Right lobe of liver (tissue), 4 donors: ENCODE results near the gene KCNJ2.

Experiments
- POLR2A ChIP-seq: fragments of 450-650 bp; IDR thresholded peaks from one replicate; pipeline ENCODE4 v1.6.1; 2017; ENCODE audit warnings: antibody characterized with exemption, mild to moderate bottlenecking
- TF ChIP-seq, protein P1 (sequence below), 4 donors: fragments of 200-600 bp in 3 of 4; fragments of 450-650 bp in 1 of 4; IDR thresholded peaks; one replicate each; pipeline versions ENCODE4 v1.5.1 to v1.8.0; 2016 to 2022; ENCODE audit warnings: antibody characterized with exemption in 4 of 4, mild to moderate bottlenecking in 2 of 4
- donor health status: DM: no; HTN: no; CAD: no.
- donor health status: DM: no; HTN: no; CAD: no.
- donor health status: DM: no; HTN: yes; CAD: no.

DNA sequence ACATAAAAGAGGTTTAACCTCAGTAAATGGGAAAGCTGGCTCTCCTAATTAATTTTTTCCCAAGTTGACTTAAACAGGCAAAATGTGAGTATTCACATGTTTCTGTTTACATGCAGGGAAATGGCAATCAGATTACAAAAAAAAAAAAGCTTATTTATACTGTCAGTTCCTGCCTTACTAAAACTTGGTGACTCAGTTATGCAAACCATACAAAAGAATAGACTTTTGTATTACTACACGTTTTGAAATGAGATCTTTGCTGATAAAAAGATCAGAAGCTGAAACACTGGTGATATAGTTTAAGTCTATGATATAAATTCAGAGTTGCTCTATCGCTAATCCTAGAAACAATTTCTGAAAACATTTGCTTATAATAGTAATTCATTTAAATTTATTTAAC lies 9.4 kb upstream of the KCNJ2 start:
- TF ChIP-seq, protein P1, sequence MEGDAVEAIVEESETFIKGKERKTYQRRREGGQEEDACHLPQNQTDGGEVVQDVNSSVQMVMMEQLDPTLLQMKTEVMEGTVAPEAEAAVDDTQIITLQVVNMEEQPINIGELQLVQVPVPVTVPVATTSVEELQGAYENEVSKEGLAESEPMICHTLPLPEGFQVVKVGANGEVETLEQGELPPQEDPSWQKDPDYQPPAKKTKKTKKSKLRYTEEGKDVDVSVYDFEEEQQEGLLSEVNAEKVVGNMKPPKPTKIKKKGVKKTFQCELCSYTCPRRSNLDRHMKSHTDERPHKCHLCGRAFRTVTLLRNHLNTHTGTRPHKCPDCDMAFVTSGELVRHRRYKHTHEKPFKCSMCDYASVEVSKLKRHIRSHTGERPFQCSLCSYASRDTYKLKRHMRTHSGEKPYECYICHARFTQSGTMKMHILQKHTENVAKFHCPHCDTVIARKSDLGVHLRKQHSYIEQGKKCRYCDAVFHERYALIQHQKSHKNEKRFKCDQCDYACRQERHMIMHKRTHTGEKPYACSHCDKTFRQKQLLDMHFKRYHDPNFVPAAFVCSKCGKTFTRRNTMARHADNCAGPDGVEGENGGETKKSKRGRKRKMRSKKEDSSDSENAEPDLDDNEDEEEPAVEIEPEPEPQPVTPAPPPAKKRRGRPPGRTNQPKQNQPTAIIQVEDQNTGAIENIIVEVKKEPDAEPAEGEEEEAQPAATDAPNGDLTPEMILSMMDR (IDR thresholded peaks at IDR 0.05) = no peak
- no peak for TF ChIP-seq POLR2A
